Mesothelial cell of epicardium (in vitro differentiated cells): ENCODE results near the gene MRRF. TPM values are rescaled to one million over a fixed set of nuclear protein-coding genes. Genes with fewer than 3 reads are reported as not detected.

Experiments
- DNase-seq, 2 experiments: peaks; one replicate each; pipeline ENCODE4 v3.0.0; 2021; ENCODE audit warnings: low spot score in 2 of 2; ENCODE audit not compliant: unreplicated experiment in 2 of 2
- H3K27ac Mint-ChIP-seq: 2 replicates; pipeline ENCODE4 v1.8.0; 2021; ENCODE audit warnings: mixed read lengths
- H3K27me3 Mint-ChIP-seq: 2 replicates; pipeline ENCODE4 v1.8.0; 2021; ENCODE audit warnings: low read depth, mixed read lengths
- H3K36me3 Mint-ChIP-seq: 2 replicates; pipeline ENCODE4 v1.8.0; 2021; ENCODE audit warnings: mixed read lengths
- H3K4me1 Mint-ChIP-seq: 2 replicates; pipeline ENCODE4 v1.8.0; 2021; ENCODE audit warnings: mixed read lengths
- H3K4me3 Mint-ChIP-seq: 2 replicates; pipeline ENCODE4 v1.8.0; 2021; ENCODE audit warnings: mild to moderate bottlenecking, moderate library complexity, mixed read lengths
- H3K9me3 Mint-ChIP-seq: 2 replicates; pipeline ENCODE4 v1.8.0; 2021; ENCODE audit warnings: mixed read lengths
- total RNA-seq: library from RNA; stranded (reverse); gene quantifications from 3 replicates; pipeline ENCODE4 v1.2.1, GENCODE V29; 2021
- TF ChIP-seq, protein P1 (sequence below): fragments of 200-600 bp; sonication (generic); IDR thresholded peaks from one replicate; pipeline ENCODE4 v1.5.0; 2021; ENCODE audit warnings: antibody characterized with exemption; ENCODE audit not compliant: unreplicated experiment

The MRRF gene
- total RNA-seq, 1 donor from 2014 or later = 39.2 TPM

- H3K9me3 Mint-ChIP-seq = no peaks in the 10 kb centered on the region
- peaks cover 9% of the 10 kb centered on the region for H3K36me3 Mint-ChIP-seq
- TF ChIP-seq, protein P1, sequence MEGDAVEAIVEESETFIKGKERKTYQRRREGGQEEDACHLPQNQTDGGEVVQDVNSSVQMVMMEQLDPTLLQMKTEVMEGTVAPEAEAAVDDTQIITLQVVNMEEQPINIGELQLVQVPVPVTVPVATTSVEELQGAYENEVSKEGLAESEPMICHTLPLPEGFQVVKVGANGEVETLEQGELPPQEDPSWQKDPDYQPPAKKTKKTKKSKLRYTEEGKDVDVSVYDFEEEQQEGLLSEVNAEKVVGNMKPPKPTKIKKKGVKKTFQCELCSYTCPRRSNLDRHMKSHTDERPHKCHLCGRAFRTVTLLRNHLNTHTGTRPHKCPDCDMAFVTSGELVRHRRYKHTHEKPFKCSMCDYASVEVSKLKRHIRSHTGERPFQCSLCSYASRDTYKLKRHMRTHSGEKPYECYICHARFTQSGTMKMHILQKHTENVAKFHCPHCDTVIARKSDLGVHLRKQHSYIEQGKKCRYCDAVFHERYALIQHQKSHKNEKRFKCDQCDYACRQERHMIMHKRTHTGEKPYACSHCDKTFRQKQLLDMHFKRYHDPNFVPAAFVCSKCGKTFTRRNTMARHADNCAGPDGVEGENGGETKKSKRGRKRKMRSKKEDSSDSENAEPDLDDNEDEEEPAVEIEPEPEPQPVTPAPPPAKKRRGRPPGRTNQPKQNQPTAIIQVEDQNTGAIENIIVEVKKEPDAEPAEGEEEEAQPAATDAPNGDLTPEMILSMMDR = no peak
- no peak for DNase-seq
- H3K27me3 Mint-ChIP-seq = no peaks in the 10 kb centered on the region
- H3K4me1 Mint-ChIP-seq = peaks cover 15% of the 10 kb centered on the region
- H3K4me3 Mint-ChIP-seq = no peak overlapping the region
- H3K27ac Mint-ChIP-seq = no peak overlapping the region
Measured at GRCh38 chr9:122268041-122268814, 3.5 kb downstream of the MRRF start.

GRCh38 chr9:122274055-122274454 lies 9.4 kb downstream of the MRRF start:
- Mint-ChIP-seq H3K27ac (no peak overlapping the region), H3K9me3 (peaks cover 20% of the 10 kb centered on the region), H3K27me3 (no peaks in the 10 kb centered on the region), H3K4me1 (no peaks in the 10 kb centered on the region), H3K36me3 (peaks cover 49% of the 10 kb centered on the region), H3K4me3 (no peak overlapping the region)
- TF ChIP-seq, protein P1 = no peak
- DNase-seq = no peak

GRCh38 chr9:122276096-122276495 lies 11.4 kb downstream of the MRRF start:
- H3K27ac Mint-ChIP-seq = no peak overlapping the region
- DNase-seq = no peak
- peaks cover 52% of the 10 kb centered on the region for H3K36me3 Mint-ChIP-seq
- TF ChIP-seq, protein P1 = no peak
- H3K4me3 Mint-ChIP-seq = no peak overlapping the region
- H3K9me3 Mint-ChIP-seq = peaks cover 20% of the 10 kb centered on the region
- H3K4me1 Mint-ChIP-seq = no peaks in the 10 kb centered on the region
- H3K27me3 Mint-ChIP-seq = no peaks in the 10 kb centered on the region

DNA sequence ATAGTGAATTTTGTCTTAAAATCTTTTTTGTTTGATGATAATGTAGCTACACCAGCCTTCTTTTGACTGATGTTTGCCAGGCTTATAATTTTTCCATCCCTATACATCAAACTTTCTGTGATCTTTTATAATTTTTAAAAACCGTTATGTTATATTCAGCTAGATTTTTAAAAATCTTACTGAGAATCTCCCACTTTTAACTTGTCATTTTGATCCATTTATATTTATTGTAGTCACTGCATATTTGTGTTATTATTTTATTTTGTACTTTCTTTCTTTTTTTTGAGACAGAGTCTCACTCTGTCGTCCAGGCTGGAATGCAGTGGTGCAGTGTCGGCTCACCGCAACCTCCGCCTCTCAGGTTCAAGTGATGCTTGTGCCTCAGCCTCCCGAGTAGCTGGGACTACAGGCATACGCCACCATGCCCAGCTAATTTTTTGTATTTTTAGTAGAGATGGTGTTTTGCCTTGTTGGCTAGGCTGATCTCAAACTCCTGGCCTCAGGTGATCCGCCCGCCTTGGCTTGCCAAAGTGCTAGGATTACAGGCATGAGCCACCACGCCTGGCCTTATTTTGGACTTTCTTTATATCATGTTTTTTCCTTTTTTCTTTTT lies 12.7 kb downstream of the MRRF start:
- H3K4me3 Mint-ChIP-seq = no peak overlapping the region
- TF ChIP-seq, protein P1 = no peak
- no peak for DNase-seq
- H3K27me3 Mint-ChIP-seq = no peaks in the 10 kb centered on the region
- H3K27ac Mint-ChIP-seq = no peak overlapping the region
- no peaks in the 10 kb centered on the region for H3K4me1 Mint-ChIP-seq
- peaks cover 20% of the 10 kb centered on the region for H3K9me3 Mint-ChIP-seq
- H3K36me3 Mint-ChIP-seq = peaks cover 56% of the 10 kb centered on the region

DNA sequence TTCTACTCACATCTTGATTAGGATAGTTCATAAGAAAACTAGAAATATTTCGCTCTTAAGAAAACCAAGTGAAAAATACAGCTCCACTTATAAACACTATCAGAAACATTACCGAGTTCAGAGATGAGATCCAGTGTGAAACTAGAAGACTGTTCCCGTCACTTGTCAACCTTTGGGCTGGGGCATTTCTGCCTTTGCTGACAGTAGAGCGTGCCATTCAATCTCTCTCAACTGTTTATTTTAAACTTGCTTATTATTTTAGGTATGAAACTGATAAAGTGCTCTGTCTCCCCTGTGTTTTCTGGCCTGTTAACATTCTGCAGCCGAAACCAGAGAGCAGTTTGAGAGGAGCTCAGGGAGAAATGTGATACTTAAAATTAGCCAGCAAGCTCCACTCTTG lies 16.7 kb downstream of the MRRF start:
- H3K27me3 Mint-ChIP-seq = no peaks in the 10 kb centered on the region
- TF ChIP-seq, protein P1 = no peak
- no peaks in the 10 kb centered on the region for H3K4me1 Mint-ChIP-seq
- DNase-seq = no peak
- no peak overlapping the region for H3K27ac Mint-ChIP-seq
- H3K4me3 Mint-ChIP-seq = no peak overlapping the region
- H3K9me3 Mint-ChIP-seq = peaks cover 12% of the 10 kb centered on the region
- H3K36me3 Mint-ChIP-seq = peaks cover 34% of the 10 kb centered on the region
